Esophagus squamous epithelium (tissue), 5 donors: ENCODE results near the gene MTARC1. TPM values are rescaled to one million over a fixed set of nuclear protein-coding genes. Genes with fewer than 3 reads are reported as not detected.

Experiments
- DNase-seq: peaks from one replicate; lab custom pipeline; 2025; lab: John Stamatoyannopoulos, UW
- H3K27ac ChIP-seq, 4 donors: fragments of 200-600 bp; sonication (generic); one replicate each; pipeline ENCODE4 v1.5.1; 2016 to 2019; ENCODE audit warnings: mild to moderate bottlenecking in 1 of 4
- H3K27me3 ChIP-seq, 4 donors: fragments of 200-600 bp; sonication (generic); 1 replicate in 3 of 4; 2 replicates in 1 of 4; pipeline versions ENCODE4 v1.5.1 to v1.6.0; 2017 to 2021; ENCODE audit warnings: antibody characterized with exemption in 1 of 4
- H3K36me3 ChIP-seq, 3 donors: fragments of 200-600 bp; sonication (generic); one replicate each; pipeline ENCODE4 v1.5.1; 2016 to 2019
- H3K4me1 ChIP-seq, 3 donors: fragments of 200-600 bp; sonication (generic); one replicate each; pipeline ENCODE4 v1.5.1; 2017 to 2019
- H3K4me3 ChIP-seq, 4 donors: fragments of 200-600 bp; sonication (generic); 1 replicate in 3 of 4; 2 replicates in 1 of 4; pipeline ENCODE4 v1.5.1; 2016 to 2019; ENCODE audit warnings: mild to moderate bottlenecking in 2 of 4, moderate library complexity in 1 of 4
- H3K9me3 ChIP-seq, 3 donors: fragments of 200-600 bp; sonication (generic); one replicate each; pipeline ENCODE4 v1.5.1; 2016 to 2019
- CTCF ChIP-seq, 6 experiments: fragments of 450-650 bp in 4 of 6; fragments of 200-600 bp in 2 of 6; sonication (generic) in 2 of 6; IDR thresholded peaks; one replicate each; pipeline ENCODE4 v1.5.1; 2016 to 2019; ENCODE audit warnings: antibody characterized with exemption in 6 of 6, mild to moderate bottlenecking in 4 of 6, moderate library complexity in 4 of 6
- POLR2A ChIP-seq, 4 donors: fragments of 450-650 bp; IDR thresholded peaks; one replicate each; pipeline ENCODE4 v1.6.1; 2017; ENCODE audit warnings: antibody characterized with exemption in 4 of 4, mild to moderate bottlenecking in 4 of 4, moderate library complexity in 3 of 4
- WGBS, 2 donors: methylation state at CpG; one replicate each; pipeline ENCODE4 v1.1.5; 2018; 5-methylcytosine and 5-hydroxymethylcytosine counted together
- intact Hi-C: fragments of 100-400 bp; cut with DNase I; formaldehyde crosslinking; loops from one replicate; pipeline ENCODE4 v1.15.0; 2022
- total RNA-seq, 4 donors: library from RNA; depleted of rRNA; stranded (reverse); fragments of >200 nt; gene quantifications; one replicate each; pipeline ENCODE4 v1.1.0, GENCODE V29; 2016
- donor health status: DM: yes; HTN: yes; CAD: no.

The MTARC1 gene
- total RNA-seq, 4 donors from 2014 or later = 2.3 to 12.2 (median 4.9) TPM

GRCh38 chr1:220768126-220768601 lies 18.5 kb upstream of the MTARC1 start:
- peak in 1 of 6 experiments; percentile 16 for TF ChIP-seq CTCF (IDR thresholded peaks at IDR 0.05)
- no peak for TF ChIP-seq POLR2A (IDR thresholded peaks at IDR 0.05)
- 37 to 43% methylated on average over 5 of the region's 5 CpGs for WGBS, 2 donors
- no peaks in the 10 kb centered on the region for H3K9me3 ChIP-seq
- H3K36me3 ChIP-seq = peaks cover 0 to 48% (median under 1%) of the 10 kb centered on the region in 3 donors
- H3K4me3 ChIP-seq = no peak overlapping the region
- peak overlapping the region in 2 of 4 donors; percentile 75 for H3K27ac ChIP-seq
- peaks cover 0 to 17% (median 6%) of the 10 kb centered on the region in 3 donors for H3K4me1 ChIP-seq
- DNase-seq = no peak
- H3K27me3 ChIP-seq = no peaks in the 10 kb centered on the region
- intact Hi-C loops = no loop called here

GRCh38 chr1:220769205-220769604 lies 17.5 kb upstream of the MTARC1 start:
- TF ChIP-seq CTCF (IDR thresholded peaks at IDR 0.05) (no peak), POLR2A (IDR thresholded peaks at IDR 0.05) (no peak)
- DNase-seq = no peak
- H3K27me3 ChIP-seq = no peaks in the 10 kb centered on the region
- H3K27ac ChIP-seq = no peak overlapping the region
- H3K9me3 ChIP-seq = no peaks in the 10 kb centered on the region
- peaks cover 0 to 38% (median 0%) of the 10 kb centered on the region in 3 donors for H3K36me3 ChIP-seq
- WGBS, 2 donors = 93 to 95% methylated on average over 5 to 13 of the region's 13 CpGs
- H3K4me3 ChIP-seq = no peak overlapping the region
- intact Hi-C loops = no loop called here
- H3K4me1 ChIP-seq = peaks cover 0 to 17% (median 6%) of the 10 kb centered on the region in 3 donors

DNA sequence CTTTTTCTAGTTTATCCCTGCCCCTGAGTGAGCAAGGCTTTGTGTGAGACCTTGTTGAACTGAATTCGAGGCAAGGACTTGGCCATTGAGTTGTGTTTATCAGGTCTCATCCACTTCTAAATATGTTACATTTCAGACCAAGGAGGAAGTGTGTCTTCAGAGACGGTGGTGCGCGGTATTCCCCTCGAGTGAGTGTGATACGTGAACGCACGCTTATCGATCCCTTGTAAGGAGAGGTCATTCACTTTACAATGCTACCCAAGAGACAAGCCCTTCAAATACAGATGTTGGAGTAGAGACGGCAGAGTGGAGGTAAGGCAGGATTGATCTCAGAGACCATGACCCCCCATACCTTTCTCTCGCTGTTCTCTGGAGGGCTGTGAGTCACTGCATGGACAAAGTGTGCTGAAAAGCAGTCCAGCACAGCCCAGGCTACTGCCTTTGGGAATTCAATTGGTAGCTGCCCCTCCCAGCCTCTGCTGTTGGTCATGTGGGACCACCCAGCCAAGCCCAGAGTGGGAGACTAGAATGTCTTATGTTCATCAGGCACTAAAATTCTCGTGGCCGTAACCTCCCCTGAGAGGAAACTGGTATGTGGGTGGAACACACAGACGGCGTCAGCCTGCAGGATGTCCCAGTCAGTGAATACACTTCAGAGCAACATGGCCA lies 16.3 kb upstream of the MTARC1 start:
- H3K27me3 ChIP-seq = no peaks in the 10 kb centered on the region
- TF ChIP-seq CTCF (IDR thresholded peaks at IDR 0.05) (no peak), POLR2A (IDR thresholded peaks at IDR 0.05) (no peak)
- H3K4me3 ChIP-seq = no peak overlapping the region
- intact Hi-C loops = loop anchor here (10.0 kb wide), 1 partner anchor 76 kb away; the partner anchor contains the start of gene C1orf115
- no peaks in the 10 kb centered on the region for H3K9me3 ChIP-seq
- no peak overlapping the region for H3K27ac ChIP-seq
- peak; percentile 12 for DNase-seq
- 64 to 89% methylated on average over 11 to 15 of the region's 15 CpGs for WGBS, 2 donors
- H3K4me1 ChIP-seq = peaks cover 0 to 17% (median 6%) of the 10 kb centered on the region in 3 donors
- H3K36me3 ChIP-seq = peaks cover 0 to 37% (median 0%) of the 10 kb centered on the region in 3 donors

- DNase-seq = no peak
- H3K9me3 ChIP-seq = no peaks in the 10 kb centered on the region
- intact Hi-C loops = loop anchor here (10.0 kb wide), 1 partner anchor 78 kb away; the partner anchor contains the start of gene C1orf115
- no peak overlapping the region for H3K4me3 ChIP-seq
- no peak for TF ChIP-seq POLR2A (IDR thresholded peaks at IDR 0.05)
- TF ChIP-seq CTCF (IDR thresholded peaks at IDR 0.05) = no peak
- peaks cover 0 to 42% (median 0%) of the 10 kb centered on the region in 3 donors for H3K36me3 ChIP-seq
- WGBS, 2 donors = 74 to 93% methylated on average over 4 of the region's 4 CpGs
- peaks cover 0 to 9% (median 3%) of the 10 kb centered on the region in 3 donors for H3K4me1 ChIP-seq
- no peak overlapping the region for H3K27ac ChIP-seq
- H3K27me3 ChIP-seq = no peaks in the 10 kb centered on the region
Observed at GRCh38 chr1:220772846-220773245, 13.9 kb upstream of the MTARC1 start.

GRCh38 chr1:220775240-220775853 lies 11.4 kb upstream of the MTARC1 start:
- H3K27ac ChIP-seq = no peak overlapping the region
- H3K27me3 ChIP-seq = no peaks in the 10 kb centered on the region
- TF ChIP-seq CTCF (IDR thresholded peaks at IDR 0.05) (peak; percentile 42 to 91 (median 64)), POLR2A (IDR thresholded peaks at IDR 0.05) (no peak)
- intact Hi-C loops = loop anchor here (10.0 kb wide), 1 partner anchor 81 kb away; the partner anchor contains the start of gene C1orf115
- H3K36me3 ChIP-seq = peaks cover 0 to 38% (median 0%) of the 10 kb centered on the region in 3 donors
- no peak for DNase-seq
- WGBS, 2 donors = 23 to 27% methylated on average over 8 of the region's 8 CpGs
- no peak overlapping the region for H3K4me3 ChIP-seq
- no peaks in the 10 kb centered on the region for H3K9me3 ChIP-seq
- H3K4me1 ChIP-seq = no peaks in the 10 kb centered on the region
